DND-41 (cell line): ENCODE results near the gene NPR3.

Source experiments
- CTCF ChIP-seq: IDR thresholded peaks from 2 replicates; pipeline ENCODE4 v1.5.1; 2012; ENCODE audit warnings: borderline replicate concordance, low read length, moderate library complexity, mild to moderate bottlenecking; ENCODE audit not compliant: poor library complexity, severe bottlenecking; ENCODE audit errors: extremely low read depth
- EZH2 ChIP-seq: IDR thresholded peaks from 3 replicates; pipeline ENCODE4 v1.6.1; 2012; ENCODE audit warnings: borderline replicate concordance, low read depth, mild to moderate bottlenecking, moderate library complexity, low read length, inconsistent platforms; ENCODE audit not compliant: severe bottlenecking

DNA sequence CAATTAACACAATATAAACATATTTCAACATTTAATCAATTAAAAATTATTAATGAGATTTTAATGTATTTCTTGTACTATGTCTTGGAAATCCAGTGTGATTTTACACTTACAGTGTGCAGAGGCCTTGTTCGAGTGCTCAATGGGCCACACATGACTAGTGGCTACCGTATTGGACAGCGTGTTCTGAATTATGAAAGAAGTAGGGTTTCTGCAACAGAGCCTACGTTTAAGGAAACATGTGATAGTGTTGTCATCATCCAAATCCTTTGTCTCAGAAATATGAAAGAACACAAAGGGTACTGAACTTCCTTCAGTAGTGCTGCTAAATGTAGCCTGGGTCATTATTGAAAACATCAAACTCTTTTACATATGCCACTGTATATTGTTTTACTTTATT lies 29.5 kb downstream of the NPR3 start:
- TF ChIP-seq CTCF, result no peak
- TF ChIP-seq EZH2, result no peak
